ENCODE measurements around the gene DENND1A. TPM values are rescaled to one million over a fixed set of nuclear protein-coding genes. Genes with fewer than 3 reads are reported as not detected.

The DENND1A gene
- total RNA-seq, 6 experiments from 2014 or later: 13.9 to 22.6 (median 16.3) TPM

DNA sequence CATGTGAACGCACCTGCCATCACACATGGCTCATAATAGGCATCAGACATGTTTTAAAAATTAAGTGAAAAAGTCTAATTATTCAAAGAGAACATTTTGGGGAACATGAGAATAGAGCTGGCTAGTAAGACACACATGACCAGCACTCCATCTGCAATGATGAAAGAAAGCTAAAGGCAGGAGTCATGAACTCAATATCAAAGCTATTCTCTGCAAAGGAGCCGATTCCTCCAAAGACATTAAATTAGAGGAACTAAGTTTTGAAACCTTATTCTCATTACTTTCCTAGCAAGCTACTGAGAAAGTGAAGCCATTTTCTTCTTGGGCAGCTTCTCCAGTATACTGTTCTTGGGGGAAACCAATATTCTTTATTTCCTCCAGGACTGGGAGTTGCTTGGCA, 401.9 kb downstream of the DENND1A start:
- Histone ChIP-seq H3K36me3 (no peaks in the 10 kb centered on the region), H3K27ac (no peak overlapping the region), H3K9me3 (no peaks in the 10 kb centered on the region), H3K27me3 (no peaks in the 10 kb centered on the region), H3K4me3 (no peak overlapping the region), H3K4me1 (peaks cover 0 to 6% (median 0%) of the 10 kb centered on the region in 4 donors)
- intact Hi-C loops (cut with DNase I): no loop called here
- WGBS (ENCODE audit: insufficient coverage, low coverage, low lambda C conversion rate, missing lambda C conversion rate): 90% methylated on average over 2 of the region's 2 CpGs
- TF ChIP-seq, protein P1, sequence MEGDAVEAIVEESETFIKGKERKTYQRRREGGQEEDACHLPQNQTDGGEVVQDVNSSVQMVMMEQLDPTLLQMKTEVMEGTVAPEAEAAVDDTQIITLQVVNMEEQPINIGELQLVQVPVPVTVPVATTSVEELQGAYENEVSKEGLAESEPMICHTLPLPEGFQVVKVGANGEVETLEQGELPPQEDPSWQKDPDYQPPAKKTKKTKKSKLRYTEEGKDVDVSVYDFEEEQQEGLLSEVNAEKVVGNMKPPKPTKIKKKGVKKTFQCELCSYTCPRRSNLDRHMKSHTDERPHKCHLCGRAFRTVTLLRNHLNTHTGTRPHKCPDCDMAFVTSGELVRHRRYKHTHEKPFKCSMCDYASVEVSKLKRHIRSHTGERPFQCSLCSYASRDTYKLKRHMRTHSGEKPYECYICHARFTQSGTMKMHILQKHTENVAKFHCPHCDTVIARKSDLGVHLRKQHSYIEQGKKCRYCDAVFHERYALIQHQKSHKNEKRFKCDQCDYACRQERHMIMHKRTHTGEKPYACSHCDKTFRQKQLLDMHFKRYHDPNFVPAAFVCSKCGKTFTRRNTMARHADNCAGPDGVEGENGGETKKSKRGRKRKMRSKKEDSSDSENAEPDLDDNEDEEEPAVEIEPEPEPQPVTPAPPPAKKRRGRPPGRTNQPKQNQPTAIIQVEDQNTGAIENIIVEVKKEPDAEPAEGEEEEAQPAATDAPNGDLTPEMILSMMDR (IDR thresholded peaks at IDR 0.05): no peak
- TF ChIP-seq POLR2A (IDR thresholded peaks at IDR 0.05): no peak
- ATAC-seq: no peak
- no peak for DNase-seq

DNA sequence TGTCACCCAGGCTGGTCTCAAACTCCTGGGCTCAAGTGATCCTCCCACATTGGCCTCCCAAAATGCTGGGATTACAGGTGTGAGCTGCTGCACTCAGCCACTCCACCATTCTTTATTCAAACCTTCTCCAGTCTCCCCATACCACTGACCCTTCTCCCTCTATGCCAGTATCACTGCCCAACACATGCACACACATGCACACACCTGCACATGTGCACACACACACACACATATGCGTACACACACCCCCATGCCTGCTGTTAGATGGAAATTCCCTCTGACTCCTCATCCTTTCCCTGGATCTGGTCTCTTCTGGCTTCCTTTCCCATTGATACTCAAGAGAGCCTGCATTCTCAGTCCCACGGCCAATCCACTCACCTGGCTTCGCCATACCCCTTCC, 404.0 kb downstream of the DENND1A start:
- no peak overlapping the region for H3K4me3 ChIP-seq
- ATAC-seq (peak in 2 of 4 donors; percentile 7 to 26), DNase-seq (no peak)
- no peak overlapping the region for H3K27ac ChIP-seq
- H3K27me3 ChIP-seq: no peaks in the 10 kb centered on the region
- intact Hi-C loops (cut with DNase I): no loop called here
- H3K4me1 ChIP-seq: peaks cover 0 to 6% (median 0%) of the 10 kb centered on the region in 4 donors
- TF ChIP-seq, protein P1 (IDR thresholded peaks at IDR 0.05): no peak
- no peak for TF ChIP-seq POLR2A (IDR thresholded peaks at IDR 0.05)
- H3K9me3 ChIP-seq: no peaks in the 10 kb centered on the region
- H3K36me3 ChIP-seq: no peaks in the 10 kb centered on the region
- WGBS (ENCODE audit: insufficient coverage, low coverage, low lambda C conversion rate, missing lambda C conversion rate): 100% methylated on average over 3 of the region's 3 CpGs

DNA sequence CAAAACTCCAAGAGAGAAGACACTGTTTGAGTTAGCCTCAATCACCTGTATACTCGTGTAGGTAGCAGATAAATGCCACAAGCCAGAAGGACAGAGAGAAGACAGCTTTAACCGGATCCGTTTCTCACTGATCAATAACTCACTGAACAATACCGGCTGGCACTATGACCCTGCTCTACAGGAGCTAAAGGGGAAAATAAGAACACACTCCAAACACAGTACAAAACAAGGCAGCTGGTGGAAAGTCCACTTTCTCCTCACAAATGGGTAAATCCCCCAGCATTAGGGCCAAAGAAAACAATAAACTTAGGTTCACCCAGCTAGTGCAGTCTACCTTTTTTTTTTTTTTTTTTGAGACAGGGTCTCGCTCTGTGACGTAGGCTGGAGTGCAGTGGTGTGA, 404.5 kb downstream of the DENND1A start:
- TF ChIP-seq, protein P1 (IDR thresholded peaks at IDR 0.05): no peak
- no peak for TF ChIP-seq POLR2A (IDR thresholded peaks at IDR 0.05)
- Histone ChIP-seq H3K4me1 (peaks cover 0 to 6% (median 0%) of the 10 kb centered on the region in 4 donors), H3K4me3 (no peak overlapping the region), H3K9me3 (no peaks in the 10 kb centered on the region), H3K27me3 (no peaks in the 10 kb centered on the region), H3K36me3 (no peaks in the 10 kb centered on the region), H3K27ac (no peak overlapping the region)
- no peak for DNase-seq
- intact Hi-C loops (cut with DNase I): no loop called here
- ATAC-seq: peak; percentile 77 to 87 (median 80)
- WGBS (ENCODE audit: insufficient coverage, low coverage, low lambda C conversion rate, missing lambda C conversion rate): 45% methylated on average over 6 of the region's 6 CpGs

DNA sequence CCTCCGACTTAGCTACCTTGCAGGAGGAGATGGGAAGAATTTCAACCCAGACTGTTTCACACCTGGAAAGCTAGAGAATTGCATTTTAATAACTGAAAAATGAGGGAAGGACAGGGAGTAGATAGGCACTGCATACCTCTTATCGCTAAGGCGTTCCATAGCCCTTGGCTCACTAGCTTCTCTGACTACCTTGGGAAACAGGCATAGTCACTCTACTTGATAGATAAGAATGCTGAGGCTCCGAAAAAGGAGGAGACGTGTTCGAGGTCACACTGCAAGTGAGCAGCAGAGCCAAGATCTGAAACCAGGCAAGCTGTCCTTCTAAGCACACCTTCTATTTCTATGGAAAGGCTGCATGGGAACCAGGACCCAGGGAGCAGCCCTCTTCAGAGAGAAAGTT, 405.1 kb downstream of the DENND1A start:
- Histone ChIP-seq H3K27me3 (no peaks in the 10 kb centered on the region), H3K27ac (no peak overlapping the region), H3K36me3 (no peaks in the 10 kb centered on the region), H3K9me3 (no peaks in the 10 kb centered on the region), H3K4me1 (peaks cover 0 to 6% (median 0%) of the 10 kb centered on the region in 4 donors), H3K4me3 (no peak overlapping the region)
- peak in 2 of 4 donors; percentile 7 to 9 for ATAC-seq
- intact Hi-C loops (cut with DNase I): no loop called here
- TF ChIP-seq POLR2A (IDR thresholded peaks at IDR 0.05): no peak
- TF ChIP-seq, protein P1 (IDR thresholded peaks at IDR 0.05): no peak
- 88% methylated on average over 6 of the region's 6 CpGs for WGBS (ENCODE audit: insufficient coverage, low coverage, low lambda C conversion rate, missing lambda C conversion rate)
- DNase-seq: no peak

DNA sequence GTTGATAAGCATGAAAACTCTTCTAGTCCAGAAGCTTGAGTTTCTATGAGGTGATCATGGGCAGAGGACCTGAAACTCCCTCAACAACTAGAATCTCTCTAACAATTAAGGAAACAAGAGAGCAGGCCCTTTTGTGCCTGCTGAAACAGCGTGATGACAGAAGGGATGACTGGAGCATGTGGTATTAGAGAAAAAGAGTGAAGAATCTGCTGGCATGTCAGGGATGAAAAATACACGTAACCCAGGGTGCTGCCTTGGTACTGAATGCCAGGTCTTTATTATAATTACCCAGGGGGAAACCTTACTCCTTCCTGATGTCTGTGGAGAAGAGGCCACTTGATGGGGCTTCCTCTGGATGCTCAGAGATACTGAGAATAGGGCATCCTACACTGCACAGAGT, 406.1 kb downstream of the DENND1A start:
- DNase-seq (no peak), ATAC-seq (no peak)
- no peak overlapping the region for H3K4me3 ChIP-seq
- no peaks in the 10 kb centered on the region for H3K27me3 ChIP-seq
- no peaks in the 10 kb centered on the region for H3K9me3 ChIP-seq
- TF ChIP-seq, protein P1 (IDR thresholded peaks at IDR 0.05): no peak
- no peak for TF ChIP-seq POLR2A (IDR thresholded peaks at IDR 0.05)
- no peak overlapping the region for H3K27ac ChIP-seq
- peaks cover 0 to 6% (median 0%) of the 10 kb centered on the region in 4 donors for H3K4me1 ChIP-seq
- 92% methylated on average over 2 of the region's 2 CpGs for WGBS (ENCODE audit: insufficient coverage, low coverage, low lambda C conversion rate, missing lambda C conversion rate)
- no peaks in the 10 kb centered on the region for H3K36me3 ChIP-seq
- intact Hi-C loops (cut with DNase I): no loop called here

All from right lobe of liver (tissue), 6 donors.